ENCODE data around the gene SOX10.
A peak's percentile ranks its signal among the peaks of the same experiment; 100 is the strongest.

SOX10 gene

DNA sequence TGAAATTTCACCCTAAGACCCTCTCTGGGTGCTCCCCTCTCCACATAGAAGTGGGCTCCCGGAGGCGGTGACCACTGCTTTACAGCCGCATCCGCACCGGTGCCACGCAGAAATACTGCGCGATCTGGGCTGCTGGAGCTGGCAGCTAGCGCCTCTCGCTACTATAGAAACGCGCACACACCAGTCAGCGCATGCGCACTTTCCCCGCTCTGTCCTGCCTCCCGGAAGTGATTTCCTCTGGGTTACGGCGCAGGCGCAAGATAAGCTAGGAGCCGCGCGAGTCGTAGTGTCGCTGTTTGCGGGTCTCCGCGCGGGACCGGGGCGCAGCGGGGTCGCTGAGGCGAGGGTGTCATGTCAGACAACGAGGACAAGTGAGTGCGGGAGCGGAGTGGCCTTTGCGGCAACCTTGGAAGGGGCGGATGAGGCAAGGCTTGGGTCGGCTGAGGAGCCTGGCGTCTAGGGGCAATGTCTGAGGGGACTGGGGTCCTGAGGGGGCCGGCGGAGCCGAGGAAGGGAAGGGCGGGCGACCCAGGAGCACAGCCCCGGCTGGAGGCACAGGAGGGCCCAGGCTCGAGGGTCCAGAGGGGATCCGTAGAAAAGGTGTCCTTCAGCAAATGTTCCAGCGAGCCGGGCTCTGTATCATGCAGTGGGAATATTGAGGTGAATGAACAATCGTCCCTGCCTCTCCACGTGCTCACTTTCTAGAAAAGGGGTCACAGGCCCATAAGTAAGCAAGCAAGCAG, 30.7 kb downstream of the SOX10 start, which contains the start of the genes C22orf23 and POLR2F:
C22orf23 (minus strand) TSS at position 165 of the 743 bp plus-strand sequence. CDS start 452 bp downstream, outside the sequence.
POLR2F (plus strand) TSS at position 263 of the 743 bp plus-strand sequence; CDS start at position 352, 89 bp downstream.
- TF ChIP-seq SIN3A (IDR thresholded peaks at IDR 0.05; ENCODE audit: borderline replicate concordance, insufficient read depth, low read length): 0 out of 2 replicates have a peak, but pooled peaks have one; percentile 23
- TF ChIP-seq POLR2AphosphoS5 (IDR thresholded peaks at IDR 0.05; ENCODE audit: low read depth, low read length): peak; percentile 93; the same call in 1 of the 2 replicates
- no peak for TF ChIP-seq TAF1 (IDR thresholded peaks at IDR 0.05; ENCODE audit: borderline replicate concordance, insufficient read depth, low read length)
- peak; percentile 68 for TF ChIP-seq FOXP2 (optimal IDR thresholded peaks at IDR 0.05; ENCODE audit: borderline replicate concordance, extremely low read depth, extremely low read length, insufficient read depth)

- no peak for TF ChIP-seq REST (IDR thresholded peaks at IDR 0.05; ENCODE audit: insufficient read depth in 1 of 2, low read depth in 2 of 2, low read length in 2 of 2)
- no peak for TF ChIP-seq TAF1 (IDR thresholded peaks at IDR 0.05; ENCODE audit: borderline replicate concordance, insufficient read depth, low read length)
- TF ChIP-seq SIN3A (IDR thresholded peaks at IDR 0.05; ENCODE audit: borderline replicate concordance, insufficient read depth, low read length): no peak
- TF ChIP-seq FOXP2 (optimal IDR thresholded peaks at IDR 0.05; ENCODE audit: borderline replicate concordance, extremely low read depth, extremely low read length, insufficient read depth): no peak
- TF ChIP-seq POLR2AphosphoS5 (IDR thresholded peaks at IDR 0.05; ENCODE audit: low read depth, low read length): no peak
Measured at GRCh38 chr22:37953062-37953436, 31.3 kb downstream of the SOX10 start.

DNA sequence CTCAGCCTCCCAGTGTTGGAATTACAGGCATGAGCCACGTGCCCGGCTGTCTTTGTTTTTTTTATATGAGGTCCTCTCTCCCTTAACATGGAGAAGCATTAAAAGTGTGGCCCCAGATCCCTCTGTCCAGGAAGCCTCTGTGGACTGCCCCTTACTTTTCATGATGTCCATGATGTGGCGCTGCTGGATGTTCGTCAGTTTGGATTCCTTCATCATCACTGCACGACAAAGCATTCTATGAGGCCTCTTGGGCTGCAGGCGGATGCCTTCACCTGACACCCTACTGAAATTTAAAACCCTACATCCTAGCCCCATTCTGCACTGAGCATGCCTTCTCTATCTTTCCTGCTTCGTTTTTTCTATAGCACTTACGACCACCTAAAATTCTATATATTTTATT, 33.0 kb downstream of the SOX10 start:
- no peak for TF ChIP-seq POLR2AphosphoS5 (IDR thresholded peaks at IDR 0.05; ENCODE audit: low read depth, low read length)
- TF ChIP-seq REST (IDR thresholded peaks at IDR 0.05; ENCODE audit: insufficient read depth in 1 of 2, low read depth in 2 of 2, low read length in 2 of 2): no peak
- no peak for TF ChIP-seq SIN3A (IDR thresholded peaks at IDR 0.05; ENCODE audit: borderline replicate concordance, insufficient read depth, low read length)
- no peak for TF ChIP-seq TAF1 (IDR thresholded peaks at IDR 0.05; ENCODE audit: borderline replicate concordance, insufficient read depth, low read length)
- TF ChIP-seq FOXP2 (optimal IDR thresholded peaks at IDR 0.05; ENCODE audit: borderline replicate concordance, extremely low read depth, extremely low read length, insufficient read depth): no peak

DNA sequence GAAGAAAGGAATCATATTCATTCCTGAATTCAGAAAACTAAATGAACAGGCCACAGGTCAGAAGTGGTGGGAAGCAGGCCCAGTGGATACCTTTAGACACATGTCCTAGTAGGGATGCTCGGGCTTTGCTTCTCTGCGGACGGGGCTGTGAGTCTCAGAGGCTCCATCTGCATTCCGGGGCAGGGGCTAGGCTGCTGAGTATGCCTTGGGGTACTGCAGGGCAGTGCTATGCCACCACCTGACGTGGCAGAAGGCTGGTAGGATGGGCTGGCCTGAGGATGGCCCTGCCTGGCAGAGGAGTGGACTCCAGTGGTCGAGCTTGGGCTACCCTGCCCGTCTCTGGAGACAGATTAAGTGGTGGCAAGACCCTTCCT, 40.5 kb downstream of the SOX10 start:
- TF ChIP-seq FOXP2 (optimal IDR thresholded peaks at IDR 0.05; ENCODE audit: borderline replicate concordance, extremely low read depth, extremely low read length, insufficient read depth): no peak
- no peak for TF ChIP-seq REST (IDR thresholded peaks at IDR 0.05; ENCODE audit: insufficient read depth in 1 of 2, low read depth in 2 of 2, low read length in 2 of 2)
- TF ChIP-seq POLR2AphosphoS5 (IDR thresholded peaks at IDR 0.05; ENCODE audit: low read depth, low read length): no peak
- TF ChIP-seq TAF1 (IDR thresholded peaks at IDR 0.05; ENCODE audit: borderline replicate concordance, insufficient read depth, low read length): no peak
- TF ChIP-seq SIN3A (IDR thresholded peaks at IDR 0.05; ENCODE audit: borderline replicate concordance, insufficient read depth, low read length): no peak

GRCh38 chr22:37943136-37943824, 41.1 kb downstream of the SOX10 start:
- TF ChIP-seq REST (IDR thresholded peaks at IDR 0.05; ENCODE audit: insufficient read depth in 1 of 2, low read depth in 2 of 2, low read length in 2 of 2) (no peak), SIN3A (IDR thresholded peaks at IDR 0.05; ENCODE audit: borderline replicate concordance, insufficient read depth, low read length) (no peak), FOXP2 (optimal IDR thresholded peaks at IDR 0.05; ENCODE audit: borderline replicate concordance, extremely low read depth, extremely low read length, insufficient read depth) (no peak), TAF1 (IDR thresholded peaks at IDR 0.05; ENCODE audit: borderline replicate concordance, insufficient read depth, low read length) (no peak), POLR2AphosphoS5 (IDR thresholded peaks at IDR 0.05; ENCODE audit: low read depth, low read length) (no peak)
